Measurements from ENCODE around the gene STIP1. TPM values are rescaled to one million over a fixed set of nuclear protein-coding genes. Genes with fewer than 3 reads are reported as not detected.
A peak's percentile ranks its signal among the peaks of the same experiment; 100 is the strongest.

Gene STIP1
- total RNA-seq, 2 donors from 2014 or later: 74.3 to 87.3 TPM

GRCh38 chr11:64229744-64230170 is 43.8 kb downstream of the STIP1 start:
- no peak for DNase-seq (ENCODE audit: low spot score)
- intact Hi-C loops (cut with DNase I): no loop called here

- intact Hi-C loops (cut with DNase I): no loop called here
- DNase-seq (ENCODE audit: low spot score): peak; percentile 96
Measured at GRCh38 chr11:64230171-64230984, 44.4 kb downstream of the STIP1 start, which contains the start of gene DNAJC4. TSS of gene DNAJC4 (plus strand) at chr11:64230548. CDS start at chr11:64230855, 307 bp downstream.

DNA sequence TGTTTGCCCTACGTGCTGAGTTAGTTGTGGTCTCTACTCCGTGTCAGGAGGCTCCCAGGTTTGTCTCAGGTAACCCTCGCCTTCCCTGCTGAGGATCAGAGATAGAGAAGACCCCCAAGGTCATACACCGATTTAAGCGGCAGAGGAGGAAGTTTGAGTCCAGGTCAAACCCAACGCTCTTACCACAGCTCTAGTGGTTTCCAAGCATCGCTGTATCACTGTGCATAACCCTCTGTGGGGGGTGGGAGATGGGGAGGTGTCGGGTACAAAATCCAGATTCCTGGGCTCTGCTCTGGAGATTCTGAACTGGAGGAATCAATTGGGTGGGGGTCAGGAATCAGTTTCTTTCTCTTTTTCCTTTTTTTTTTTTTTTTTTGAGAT is 45.0 kb downstream of the STIP1 start:
- intact Hi-C loops (cut with DNase I): no loop called here
- DNase-seq (ENCODE audit: low spot score): no peak

DNA sequence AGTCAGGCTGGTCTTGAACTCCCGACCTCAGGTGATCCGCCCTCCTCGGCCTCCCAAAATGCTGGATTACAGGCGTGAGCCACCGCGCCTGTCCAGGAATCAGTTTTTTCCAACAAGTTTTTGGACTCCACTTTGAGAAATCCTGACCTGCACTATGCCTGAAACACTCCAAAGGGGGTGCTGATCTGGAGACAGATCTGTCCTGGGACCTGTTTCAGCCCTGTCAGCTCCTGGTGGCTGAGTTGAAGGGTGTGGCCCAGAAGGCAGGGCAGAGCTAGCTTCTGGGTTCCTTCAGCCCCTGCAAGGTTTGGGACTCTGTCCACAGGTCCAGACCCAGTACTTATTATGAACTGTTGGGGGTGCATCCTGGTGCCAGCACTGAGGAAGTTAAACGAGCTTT is 45.6 kb downstream of the STIP1 start:
- intact Hi-C loops (cut with DNase I): no loop called here
- DNase-seq (ENCODE audit: low spot score): no peak

DNA sequence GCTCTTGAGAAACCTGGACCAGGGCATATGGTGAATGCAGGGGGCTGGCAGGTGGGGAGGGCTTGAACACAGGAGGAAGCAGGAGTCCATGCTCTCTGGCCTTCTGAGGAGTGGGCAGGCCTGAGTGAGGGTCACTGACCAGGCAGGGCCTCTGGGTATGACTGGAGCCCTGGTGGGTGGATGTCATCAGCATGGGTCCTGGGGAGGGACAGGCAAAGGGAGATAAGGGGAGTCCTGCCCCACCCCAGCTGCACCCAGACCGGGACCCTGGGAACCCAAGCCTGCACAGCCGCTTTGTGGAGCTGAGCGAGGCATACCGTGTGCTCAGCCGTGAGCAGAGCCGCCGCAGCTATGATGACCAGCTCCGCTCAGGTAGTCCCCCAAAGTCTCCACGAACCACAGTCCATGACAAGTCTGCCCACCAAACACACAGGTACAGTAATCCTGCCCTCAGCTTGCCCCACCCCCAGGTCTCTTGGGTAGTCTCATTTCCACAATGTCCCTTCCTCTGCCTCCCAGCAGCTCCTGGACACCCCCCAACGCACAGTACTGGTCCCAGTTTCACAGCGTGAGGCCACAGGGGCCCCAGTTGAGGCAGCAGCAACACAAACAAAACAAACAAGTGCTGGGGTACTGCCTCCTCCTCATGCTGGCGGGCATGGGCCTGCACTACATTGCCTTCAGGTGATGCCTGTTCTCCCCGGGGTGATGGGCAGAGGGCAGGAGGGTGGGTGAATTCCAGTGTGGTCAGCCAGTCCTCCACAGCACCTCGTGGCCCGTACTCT is 46.4 kb downstream of the STIP1 start:
- intact Hi-C loops (cut with DNase I): no loop called here
- no peak for DNase-seq (ENCODE audit: low spot score)

DNA sequence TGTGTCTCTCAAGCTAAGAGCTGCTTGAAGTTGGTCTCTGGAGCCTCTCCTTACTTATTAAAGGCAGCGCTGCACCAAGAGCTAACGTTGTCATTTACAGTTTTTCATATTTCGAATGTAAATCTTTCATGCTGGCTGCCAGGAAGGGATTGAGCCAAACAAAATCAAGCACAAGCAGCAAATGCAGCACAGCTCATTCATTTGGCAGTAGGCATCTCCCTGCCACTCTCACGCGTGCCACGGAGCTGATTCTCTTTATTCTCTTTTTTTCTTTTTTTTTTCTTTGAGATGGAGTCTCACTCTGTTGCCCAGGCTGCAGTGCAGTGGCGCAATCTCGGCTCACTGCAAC is 47.0 kb downstream of the STIP1 start:
- no peak for DNase-seq (ENCODE audit: low spot score)
- intact Hi-C loops (cut with DNase I): no loop called here

DNA sequence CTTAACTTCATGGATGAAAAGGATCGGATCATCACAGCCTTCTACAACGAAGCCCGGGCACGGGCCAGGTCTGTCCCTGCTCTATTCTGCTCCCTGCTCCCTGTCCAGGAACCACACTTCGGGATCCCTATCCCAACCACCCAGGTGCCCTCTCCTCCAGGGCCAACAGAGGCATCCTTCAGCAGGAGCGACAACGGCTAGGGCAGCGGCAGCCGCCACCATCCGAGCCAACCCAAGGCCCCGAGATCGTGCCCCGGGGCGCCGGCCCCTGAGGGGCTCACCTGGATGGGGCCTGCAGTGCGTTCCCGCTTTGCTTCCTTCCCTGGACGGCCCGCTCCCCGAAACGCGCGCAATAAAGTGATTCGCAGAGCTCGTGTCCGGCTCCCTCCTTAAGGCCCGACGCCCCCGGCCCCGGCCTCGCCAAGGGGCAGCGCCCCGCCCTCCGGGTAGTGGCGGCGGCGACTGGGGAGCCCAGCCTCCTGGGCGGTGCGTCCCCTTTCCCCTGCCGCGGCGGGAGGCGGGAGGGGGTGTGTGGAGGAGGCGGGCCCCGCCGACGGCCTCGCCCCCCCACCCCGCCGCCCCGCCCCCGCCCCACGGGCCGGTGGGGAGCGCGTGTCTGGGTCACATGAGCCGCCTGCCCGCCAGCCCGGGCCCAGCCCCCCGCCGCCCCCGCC is 48.1 kb downstream of the STIP1 start, which contains the start of gene VEGFB:
VEGFB (plus strand) TSS at position 672 of the 674 bp plus-strand sequence. CDS start 250 bp downstream, outside the sequence.
- intact Hi-C loops (cut with DNase I): no loop called here
- DNase-seq (ENCODE audit: low spot score): peak; percentile 91

DNA sequence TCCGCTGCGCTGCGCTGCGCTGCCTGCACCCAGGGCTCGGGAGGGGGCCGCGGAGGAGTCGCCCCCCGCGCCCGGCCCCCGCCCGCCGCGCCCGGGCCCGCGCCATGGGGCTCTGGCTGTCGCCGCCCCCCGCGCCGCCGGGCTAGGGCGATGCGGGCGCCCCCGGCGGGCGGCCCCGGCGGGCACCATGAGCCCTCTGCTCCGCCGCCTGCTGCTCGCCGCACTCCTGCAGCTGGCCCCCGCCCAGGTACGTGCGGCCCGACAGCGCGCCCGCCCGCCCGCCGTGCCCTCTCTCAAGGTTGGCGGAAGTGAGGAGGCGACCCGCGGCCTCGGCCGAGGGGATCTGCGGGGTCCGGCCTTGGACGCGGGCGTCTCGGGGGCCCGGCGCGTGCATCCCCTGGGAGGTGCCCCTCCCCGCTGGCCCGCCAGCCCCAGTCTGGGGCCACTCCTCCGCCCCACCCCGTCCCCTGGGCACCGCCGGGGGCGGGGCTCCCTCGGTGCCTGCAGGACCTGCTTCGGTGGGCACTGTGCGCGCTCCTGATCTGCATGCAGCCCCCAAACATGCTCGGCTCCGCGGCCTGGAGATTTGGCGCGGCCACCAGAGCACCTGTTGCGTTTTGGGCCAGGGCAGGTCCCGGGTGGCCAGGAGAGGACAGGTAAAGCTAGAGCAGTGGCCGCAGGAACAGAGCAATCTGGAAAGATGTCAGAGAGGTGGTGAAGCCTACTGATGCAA is 48.8 kb downstream of the STIP1 start:
- no peak for DNase-seq (ENCODE audit: low spot score)
- intact Hi-C loops (cut with DNase I): no loop called here

GRCh38 chr11:64235437-64236161 is 49.6 kb downstream of the STIP1 start:
- intact Hi-C loops (cut with DNase I): no loop called here
- DNase-seq (ENCODE audit: low spot score): no peak

DNA sequence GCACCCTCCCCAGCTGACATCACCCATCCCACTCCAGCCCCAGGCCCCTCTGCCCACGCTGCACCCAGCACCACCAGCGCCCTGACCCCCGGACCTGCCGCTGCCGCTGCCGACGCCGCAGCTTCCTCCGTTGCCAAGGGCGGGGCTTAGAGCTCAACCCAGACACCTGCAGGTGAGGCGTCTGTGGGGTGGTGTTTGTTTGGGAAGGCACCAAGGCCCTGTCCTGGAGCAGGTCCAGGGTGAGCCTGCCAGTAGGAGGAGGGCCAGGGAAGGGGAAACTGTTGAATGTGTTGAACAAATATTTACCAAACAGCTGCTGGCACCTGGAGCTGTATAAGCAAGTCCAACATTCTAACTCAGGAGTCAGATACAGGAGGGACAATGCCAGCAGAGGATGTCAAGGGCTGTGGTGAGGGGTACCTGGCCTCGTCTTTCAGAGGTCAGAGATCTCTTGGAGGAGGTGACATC is 51.5 kb downstream of the STIP1 start:
- intact Hi-C loops (cut with DNase I): no loop called here
- DNase-seq (ENCODE audit: low spot score): no peak

- no peak for DNase-seq (ENCODE audit: low spot score)
Measured at GRCh38 chr11:64238076-64238475, 52.1 kb downstream of the STIP1 start.

GRCh38 chr11:64238999-64239398 is 53.0 kb downstream of the STIP1 start:
- intact Hi-C loops (cut with DNase I): no loop called here
- DNase-seq (ENCODE audit: low spot score): no peak

More at GRCh38 chr11:64238076-64238475, 52.1 kb downstream of the STIP1 start:
- intact Hi-C loops (cut with DNase I): no loop called here

GRCh38 chr11:64239662-64240434 is 53.9 kb downstream of the STIP1 start:
- DNase-seq (ENCODE audit: low spot score): no peak
- intact Hi-C loops (cut with DNase I): loop anchor here in 1 of 2 donors (10.0 kb wide), 1 partner anchor 65 kb away; the partner anchor contains the start of genes CATSPERZ and ESRRA

- intact Hi-C loops (cut with DNase I): loop anchor here in 1 of 2 donors (10.0 kb wide), 1 partner anchor 64 kb away; the partner anchor contains the start of genes CATSPERZ and ESRRA
- peak; percentile 99 for DNase-seq (ENCODE audit: low spot score)
Measured at GRCh38 chr11:64240435-64241240, 54.7 kb downstream of the STIP1 start, which contains the start of gene FKBP2. TSS of gene FKBP2 (plus strand) at chr11:64241095. CDS start at chr11:64242388, 1,293 bp downstream.

GRCh38 chr11:64241241-64241490 is 55.2 kb downstream of the STIP1 start:
- DNase-seq (ENCODE audit: low spot score): peak; percentile 100
- intact Hi-C loops (cut with DNase I): loop anchor here in 1 of 2 donors (10.0 kb wide), 1 partner anchor 64 kb away; the partner anchor contains the start of genes CATSPERZ and ESRRA

DNA sequence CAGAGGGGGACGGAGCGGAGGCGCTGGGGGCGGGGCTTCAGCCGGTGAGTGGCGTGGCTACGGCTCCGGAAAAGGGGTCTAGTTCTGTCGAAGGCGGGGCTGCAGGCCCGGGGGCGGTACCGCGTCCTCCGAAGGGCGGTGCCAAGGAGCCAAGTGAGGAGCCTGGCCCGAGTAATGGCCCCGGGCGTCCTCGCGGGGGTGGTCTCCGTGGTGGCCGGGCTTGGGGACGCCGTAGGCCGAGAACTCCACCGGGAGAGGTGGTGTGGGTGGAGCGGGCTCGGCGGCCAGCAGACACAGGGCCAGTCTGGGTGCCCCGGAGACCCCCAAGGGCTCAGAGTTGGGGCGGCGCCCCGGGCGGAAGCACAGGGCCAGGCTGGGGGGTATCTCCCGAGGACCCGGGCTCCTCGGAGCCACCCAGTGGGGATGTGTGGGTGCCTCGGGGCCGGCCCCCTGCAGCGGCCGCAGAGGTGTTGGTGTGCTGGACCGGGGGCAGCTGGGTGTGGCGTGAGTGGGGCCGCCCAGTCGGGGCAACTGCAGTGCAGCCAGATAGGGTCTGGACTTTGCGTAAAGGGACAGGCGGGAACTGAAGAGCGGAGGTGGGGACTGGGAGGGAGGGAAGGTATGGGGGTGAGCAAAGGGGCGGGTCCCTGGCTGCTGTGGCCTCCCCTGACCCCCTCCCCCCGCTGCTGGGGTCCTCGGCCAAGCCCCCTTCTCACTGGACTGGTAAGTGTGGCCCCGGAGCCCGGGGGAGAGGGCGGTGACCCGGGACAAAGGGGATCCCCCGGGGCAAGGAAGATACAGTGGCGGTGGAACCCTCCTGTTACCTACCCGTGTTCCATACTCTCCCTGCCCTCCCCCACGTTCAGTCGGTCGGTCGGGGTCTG is 55.8 kb downstream of the STIP1 start:
- intact Hi-C loops (cut with DNase I): loop anchor here in 1 of 2 donors (10.0 kb wide), 1 partner anchor 63 kb away; the partner anchor contains the start of genes CATSPERZ and ESRRA
- DNase-seq (ENCODE audit: low spot score): peak; percentile 89

All from posterior vena cava (tissue), 2 donors.